Astrocyte (in vitro differentiated cells and primary cell): ENCODE measurements around the gene OCA2. TPM values are rescaled to one million over a fixed set of nuclear protein-coding genes. Genes with fewer than 3 reads are reported as not detected.

Experiments used
- DNase-seq: peaks from one replicate; pipeline ENCODE4 v3.0.0-alpha.2; 2010; ENCODE audit warnings: low read depth
- FAIRE-seq: peaks from 2 replicates; lab custom pipeline; 2011; peaks lifted over from hg19 to GRCh38; lab: Jason Lieb, UNC
- H2AFZ ChIP-seq: 2 replicates; pipeline ENCODE4 v1.6.0; 2012; ENCODE audit warnings: low read depth, low read length, inconsistent platforms
- H3K27ac ChIP-seq: 2 replicates; pipeline ENCODE4 v1.5.1; 2011; ENCODE audit warnings: low read depth, low read length, inconsistent platforms
- H3K27me3 ChIP-seq: 2 replicates; pipeline ENCODE4 v1.6.0; 2011; ENCODE audit warnings: low read length, inconsistent platforms; ENCODE audit not compliant: insufficient read depth
- H3K36me3 ChIP-seq: 2 replicates; pipeline ENCODE4 v1.5.1; 2011; ENCODE audit warnings: low read length, inconsistent platforms; ENCODE audit not compliant: insufficient read depth
- H3K4me1 ChIP-seq: 2 replicates; pipeline ENCODE4 v1.5.1; 2011; ENCODE audit warnings: low read length, inconsistent platforms; ENCODE audit not compliant: insufficient read depth
- H3K4me2 ChIP-seq: 2 replicates; pipeline ENCODE4 v1.6.0; 2012; ENCODE audit warnings: low read length, inconsistent platforms
- H3K4me3 ChIP-seq: 2 replicates; pipeline ENCODE4 v1.5.1; 2011; ENCODE audit warnings: low read depth, mild to moderate bottlenecking, low read length, inconsistent platforms; ENCODE audit not compliant: insufficient read depth
- H3K79me2 ChIP-seq: 2 replicates; pipeline ENCODE4 v1.6.0; 2012; ENCODE audit warnings: mild to moderate bottlenecking, low read length, inconsistent platforms; ENCODE audit not compliant: insufficient read depth
- H3K9ac ChIP-seq: 2 replicates; pipeline ENCODE4 v1.6.0; 2012; ENCODE audit warnings: mild to moderate bottlenecking, low read length, inconsistent platforms
- H3K9me3 ChIP-seq: 2 replicates; pipeline ENCODE4 v1.5.1; 2012; ENCODE audit warnings: low read depth, mild to moderate bottlenecking, low read length, inconsistent platforms; ENCODE audit not compliant: insufficient read depth
- H4K20me1 ChIP-seq: 2 replicates; pipeline ENCODE4 v1.6.0; 2012; ENCODE audit warnings: low read length, inconsistent platforms; ENCODE audit not compliant: insufficient read depth
- H3K27ac Mint-ChIP-seq: one replicate; pipeline ENCODE4 v1.8.0; 2021; ENCODE audit warnings: mild to moderate bottlenecking, mixed read lengths; ENCODE audit not compliant: unreplicated experiment
- H3K27me3 Mint-ChIP-seq: one replicate; pipeline ENCODE4 v1.8.0; 2021; ENCODE audit warnings: low read depth, mixed read lengths; ENCODE audit not compliant: unreplicated experiment
- H3K36me3 Mint-ChIP-seq: one replicate; pipeline ENCODE4 v1.8.0; 2021; ENCODE audit warnings: low read depth, mixed read lengths; ENCODE audit not compliant: unreplicated experiment
- H3K4me1 Mint-ChIP-seq: one replicate; pipeline ENCODE4 v1.8.0; 2021; ENCODE audit warnings: low read depth, mixed read lengths; ENCODE audit not compliant: unreplicated experiment
- H3K4me3 Mint-ChIP-seq: one replicate; pipeline ENCODE4 v1.8.0; 2021; ENCODE audit warnings: mild to moderate bottlenecking, moderate library complexity, mixed read lengths; ENCODE audit not compliant: unreplicated experiment
- H3K9me3 Mint-ChIP-seq: one replicate; pipeline ENCODE4 v1.8.0; 2021; ENCODE audit warnings: mild to moderate bottlenecking, mixed read lengths; ENCODE audit not compliant: unreplicated experiment
- CTCF ChIP-seq: IDR thresholded peaks from 2 replicates; pipeline ENCODE4 v1.5.1; 2011; ENCODE audit warnings: low read depth, mild to moderate bottlenecking, inconsistent platforms, low read length, moderate library complexity; ENCODE audit not compliant: insufficient read depth
- EZH2 ChIP-seq: IDR thresholded peaks from 2 replicates; pipeline ENCODE4 v1.6.1; 2012; ENCODE audit warnings: mild to moderate bottlenecking, low read length, inconsistent platforms; ENCODE audit not compliant: insufficient read depth
- total RNA-seq: library from RNA; stranded (reverse); gene quantifications from 2 replicates; pipeline ENCODE4 v1.2.1, GENCODE V29; 2021

OCA2 gene
- total RNA-seq, 1 donor from 2014 or later = 2.9 TPM

GRCh38 chr15:28026764-28027713 is 72.1 kb downstream of the OCA2 start:
- Histone ChIP-seq H3K9ac (no peak overlapping the region), H3K79me2 (no peaks in the 10 kb centered on the region), H3K36me3 (no peaks in the 10 kb centered on the region), H3K4me2 (no peak overlapping the region), H2AFZ (no peak overlapping the region), H3K4me1 (no peaks in the 10 kb centered on the region), H3K9me3 (no peaks in the 10 kb centered on the region), H3K27ac (no peak overlapping the region), H4K20me1 (no peaks in the 10 kb centered on the region), H3K27me3 (no peaks in the 10 kb centered on the region), H3K4me3 (no peak overlapping the region)
- Mint-ChIP-seq H3K27me3 (peaks cover 9% of the 10 kb centered on the region), H3K4me1 (peaks cover 3% of the 10 kb centered on the region), H3K9me3 (no peaks in the 10 kb centered on the region), H3K36me3 (peaks cover 4% of the 10 kb centered on the region), H3K4me3 (no peak overlapping the region), H3K27ac (no peak overlapping the region)
- TF ChIP-seq EZH2 (no peak), CTCF (no peak)
- DNase-seq = no peak
- no peak for FAIRE-seq

- peaks cover 6% of the 10 kb centered on the region for H3K4me1 ChIP-seq
- no peaks in the 10 kb centered on the region for H3K36me3 ChIP-seq
- H3K9me3 ChIP-seq = no peaks in the 10 kb centered on the region
- no peak overlapping the region for H2AFZ ChIP-seq
- H3K79me2 ChIP-seq = no peaks in the 10 kb centered on the region
- H3K9ac ChIP-seq = no peak overlapping the region
- Mint-ChIP-seq H3K4me3 (no peak overlapping the region), H3K9me3 (no peaks in the 10 kb centered on the region), H3K36me3 (peaks cover 4% of the 10 kb centered on the region), H3K4me1 (peaks cover 9% of the 10 kb centered on the region), H3K27ac (no peak overlapping the region), H3K27me3 (peaks cover 9% of the 10 kb centered on the region)
- H3K27me3 ChIP-seq = no peaks in the 10 kb centered on the region
- no peak overlapping the region for H3K27ac ChIP-seq
- no peak overlapping the region for H3K4me2 ChIP-seq
- DNase-seq (no peak), FAIRE-seq (no peak)
- no peak for TF ChIP-seq CTCF
- TF ChIP-seq EZH2 = no peak
- no peaks in the 10 kb centered on the region for H4K20me1 ChIP-seq
- no peak overlapping the region for H3K4me3 ChIP-seq
Observed at GRCh38 chr15:28026221-28026620, 72.9 kb downstream of the OCA2 start.

GRCh38 chr15:28025413-28025812 is 73.7 kb downstream of the OCA2 start:
- peaks cover 9% of the 10 kb centered on the region for H3K27me3 Mint-ChIP-seq
- H4K20me1 ChIP-seq = no peaks in the 10 kb centered on the region
- DNase-seq = no peak
- H3K4me1 ChIP-seq = peaks cover 7% of the 10 kb centered on the region
- no peaks in the 10 kb centered on the region for H3K9me3 Mint-ChIP-seq
- no peak overlapping the region for H3K9ac ChIP-seq
- no peaks in the 10 kb centered on the region for H3K9me3 ChIP-seq
- no peak overlapping the region for H3K27ac ChIP-seq
- H3K79me2 ChIP-seq = no peaks in the 10 kb centered on the region
- H2AFZ ChIP-seq = no peak overlapping the region
- no peak overlapping the region for H3K4me3 ChIP-seq
- no peak overlapping the region for H3K4me2 ChIP-seq
- H3K4me1 Mint-ChIP-seq = peaks cover 13% of the 10 kb centered on the region
- H3K4me3 Mint-ChIP-seq = no peak overlapping the region
- H3K36me3 Mint-ChIP-seq = peaks cover 4% of the 10 kb centered on the region
- no peak for FAIRE-seq
- H3K36me3 ChIP-seq = no peaks in the 10 kb centered on the region
- TF ChIP-seq CTCF (no peak), EZH2 (no peak)
- no peak overlapping the region for H3K27ac Mint-ChIP-seq
- H3K27me3 ChIP-seq = no peaks in the 10 kb centered on the region
